Amniotic stem cell (primary cell): ENCODE measurements around the gene EEF2K.

ENCODE experiments used
- DNase-seq: peaks from one replicate; lab custom pipeline; 2025; lab: John Stamatoyannopoulos, UW

The EEF2K gene

GRCh38 chr16:22336581-22336980, 130.5 kb downstream of the EEF2K start:
- DNase-seq, result no peak

GRCh38 chr16:22337045-22337444, 131.0 kb downstream of the EEF2K start:
- no peak for DNase-seq

GRCh38 chr16:22337849-22338635, 132.0 kb downstream of the EEF2K start:
- DNase-seq, result no peak
